GM21390 (cell line): ENCODE data around the gene TNNI2.

Source experiments
- ATAC-seq: cut with Tn5 transposase; IDR thresholded peaks from one replicate; pipeline ENCODE4 v1.9.1; 2021; ENCODE audit not compliant: unreplicated experiment

Gene TNNI2

GRCh38 chr11:1832211-1832919 lies 6.4 kb upstream of the TNNI2 start:
- no peak for ATAC-seq

GRCh38 chr11:1832920-1833295 lies 5.9 kb upstream of the TNNI2 start:
- no peak for ATAC-seq

GRCh38 chr11:1834062-1834610 lies 4.6 kb upstream of the TNNI2 start:
- ATAC-seq = no peak

- ATAC-seq = no peak
Observed at GRCh38 chr11:1834779-1835670, 3.8 kb upstream of the TNNI2 start, which contains the start of gene SYT8. Gene SYT8, plus strand, starts transcription at chr11:1834990. Its CDS starts 116 bp downstream, at chr11:1835106.

GRCh38 chr11:1835671-1836010 lies 3.1 kb upstream of the TNNI2 start:
- ATAC-seq = no peak

- ATAC-seq = no peak
Observed at GRCh38 chr11:1836011-1836945, 2.5 kb upstream of the TNNI2 start.

- ATAC-seq = peak; percentile 68
Observed at GRCh38 chr11:1837171-1838076, 1.4 kb upstream of the TNNI2 start.

GRCh38 chr11:1838077-1838425 lies 730 bp upstream of the TNNI2 start:
- no peak for ATAC-seq

GRCh38 chr11:1839204-1839923 lies 583 bp downstream of the TNNI2 start:
- ATAC-seq = no peak

GRCh38 chr11:1839924-1840779 lies 1.4 kb downstream of the TNNI2 start:
- ATAC-seq = peak; percentile 37

- ATAC-seq = no peak
Observed at GRCh38 chr11:1840780-1841480, 2.1 kb downstream of the TNNI2 start.

GRCh38 chr11:1841511-1842148 lies 2.8 kb downstream of the TNNI2 start:
- ATAC-seq = no peak

- ATAC-seq = no peak
Observed at GRCh38 chr11:1842149-1843097, 3.6 kb downstream of the TNNI2 start.

GRCh38 chr11:1843098-1843473 lies 4.3 kb downstream of the TNNI2 start:
- no peak for ATAC-seq

- no peak for ATAC-seq
Observed at GRCh38 chr11:1843796-1844195, 5.0 kb downstream of the TNNI2 start.
